HG02943 (cell line): ENCODE data around the gene TMEM238.
"Not testable (repeated sequence)": the region's sequence is repeated elsewhere in the genome, so short reads cannot be mapped to it uniquely, and the experiment has no call there.

Experiments
- ATAC-seq: cut with Tn5 transposase; IDR thresholded peaks from one replicate; pipeline ENCODE4 v1.9.1; 2021; ENCODE audit warnings: mild to moderate bottlenecking, low read depth, moderate library complexity; ENCODE audit not compliant: unreplicated experiment

Gene TMEM238

GRCh38 chr19:55402509-55402908 lies 18.4 kb upstream of the TMEM238 start:
- no peak for ATAC-seq

- ATAC-seq = not testable (repeated sequence)
Observed at GRCh38 chr19:55401390-55401789, 17.3 kb upstream of the TMEM238 start.

- no peak for ATAC-seq
Observed at GRCh38 chr19:55400281-55401087, 16.4 kb upstream of the TMEM238 start.

- ATAC-seq = no peak
Observed at GRCh38 chr19:55398200-55398925, 14.3 kb upstream of the TMEM238 start.

GRCh38 chr19:55392820-55393761 lies 9.0 kb upstream of the TMEM238 start:
- no peak for ATAC-seq

- ATAC-seq = no peak
Observed at GRCh38 chr19:55391702-55392615, 7.9 kb upstream of the TMEM238 start.

- no peak for ATAC-seq
Observed at GRCh38 chr19:55391191-55391670, 7.1 kb upstream of the TMEM238 start.

- ATAC-seq = no peak
Observed at GRCh38 chr19:55390461-55390880, 6.4 kb upstream of the TMEM238 start.

- ATAC-seq = no peak
Observed at GRCh38 chr19:55389386-55390317, 5.6 kb upstream of the TMEM238 start.

- ATAC-seq = no peak
Observed at GRCh38 chr19:55387736-55388497, 3.8 kb upstream of the TMEM238 start.

- no peak for ATAC-seq
Observed at GRCh38 chr19:55386493-55386971, 2.4 kb upstream of the TMEM238 start.

GRCh38 chr19:55385724-55386492 lies 1.8 kb upstream of the TMEM238 start, which contains the start of gene RPL28:
RPL28 (plus strand) TSS chr19:55385932; CDS start chr19:55386358, 426 bp downstream.
- ATAC-seq = peak; percentile 55

- ATAC-seq = peak; percentile 56
Observed at GRCh38 chr19:55384920-55385723, 1.0 kb upstream of the TMEM238 start.

- ATAC-seq = no peak
Observed at GRCh38 chr19:55383279-55384130, 587 bp downstream of the TMEM238 start.

GRCh38 chr19:55382522-55383054 lies 1.5 kb downstream of the TMEM238 start:
- no peak for ATAC-seq
